Neutrophil (primary cell): ENCODE measurements around the gene LHX4.

Experiments used
- H3K27ac ChIP-seq: fragments of 200-600 bp; sonication (generic); 2 replicates; pipeline ENCODE4 v1.5.1; 2016; ENCODE audit warnings: mild to moderate bottlenecking, moderate library complexity
- H3K27me3 ChIP-seq: fragments of 200-600 bp; sonication (generic); 2 replicates; pipeline ENCODE4 v1.6.0; 2016; ENCODE audit warnings: mild to moderate bottlenecking
- H3K36me3 ChIP-seq: fragments of 200-600 bp; sonication (generic); 2 replicates; pipeline ENCODE4 v1.5.1; 2017
- H3K4me1 ChIP-seq, 2 experiments: fragments of 200-600 bp in 1 of 2; sonication (generic) in 1 of 2; 1 replicate in 1 of 2; 2 replicates in 1 of 2; pipeline versions ENCODE4 v1.5.1 to v1.6.1; 2013 to 2016; ENCODE audit warnings: low read depth in 1 of 2, low read length in 1 of 2, mild to moderate bottlenecking in 1 of 2, moderate library complexity in 1 of 2; ENCODE audit not compliant: control insufficient read depth in 1 of 2, insufficient read depth in 1 of 2
- H3K4me3 ChIP-seq, 2 experiments: fragments of 200-600 bp in 1 of 2; sonication (generic) in 1 of 2; 1 replicate in 1 of 2; 2 replicates in 1 of 2; pipeline ENCODE4 v1.5.1; 2013 to 2016; ENCODE audit warnings: low read depth in 1 of 2, low read length in 1 of 2, mild to moderate bottlenecking in 1 of 2, moderate library complexity in 1 of 2
- H3K9me3 ChIP-seq: fragments of 200-600 bp; sonication (generic); 2 replicates; pipeline ENCODE4 v1.5.1; 2016
- TF ChIP-seq, protein P1 (sequence below): fragments of 200-600 bp; sonication (generic); IDR thresholded peaks from 2 replicates; pipeline ENCODE4 v1.5.1; 2016; ENCODE audit warnings: antibody characterized with exemption

The LHX4 gene

DNA sequence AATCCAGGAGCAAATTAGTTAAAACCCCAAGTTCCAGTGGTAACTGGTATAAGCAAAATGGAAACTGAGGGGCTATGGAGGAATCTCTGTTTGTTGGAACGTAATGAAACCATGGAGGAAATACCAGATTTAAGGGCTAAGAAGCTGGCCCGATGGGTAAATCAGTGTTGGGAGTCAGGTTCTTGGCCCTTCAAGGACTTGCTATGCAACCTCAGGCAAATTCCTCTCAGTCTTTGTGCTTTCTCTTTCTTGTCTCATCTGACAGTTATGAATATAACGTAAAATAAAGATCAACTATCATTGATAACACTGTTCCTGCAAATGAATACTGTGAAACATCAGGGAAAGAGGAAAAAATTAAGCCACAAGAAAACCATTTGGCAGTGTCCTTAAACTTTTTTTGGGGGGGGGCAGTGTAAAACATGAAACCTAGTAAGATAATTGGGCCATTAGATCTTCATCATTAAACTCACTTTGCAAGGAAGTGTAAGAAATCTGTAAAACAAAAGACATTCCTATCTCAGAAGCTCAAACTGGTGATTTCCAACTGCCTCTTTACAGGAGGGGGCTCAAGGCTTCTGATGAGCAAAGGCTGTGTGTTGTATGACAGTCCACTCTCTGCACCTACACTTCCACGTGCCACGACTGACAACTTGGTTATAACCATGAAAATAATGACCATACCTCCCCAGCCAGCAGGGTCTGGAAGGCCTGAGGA lies 47.6 kb downstream of the LHX4 start:
- Histone ChIP-seq H3K27ac (peak overlapping the region; percentile 98), H3K9me3 (no peaks in the 10 kb centered on the region), H3K27me3 (no peaks in the 10 kb centered on the region), H3K4me3 (no peak overlapping the region), H3K4me1 (peaks cover 38 to 59% of the 10 kb centered on the region in 2 experiments), H3K36me3 (no peaks in the 10 kb centered on the region)
- TF ChIP-seq, protein P1, sequence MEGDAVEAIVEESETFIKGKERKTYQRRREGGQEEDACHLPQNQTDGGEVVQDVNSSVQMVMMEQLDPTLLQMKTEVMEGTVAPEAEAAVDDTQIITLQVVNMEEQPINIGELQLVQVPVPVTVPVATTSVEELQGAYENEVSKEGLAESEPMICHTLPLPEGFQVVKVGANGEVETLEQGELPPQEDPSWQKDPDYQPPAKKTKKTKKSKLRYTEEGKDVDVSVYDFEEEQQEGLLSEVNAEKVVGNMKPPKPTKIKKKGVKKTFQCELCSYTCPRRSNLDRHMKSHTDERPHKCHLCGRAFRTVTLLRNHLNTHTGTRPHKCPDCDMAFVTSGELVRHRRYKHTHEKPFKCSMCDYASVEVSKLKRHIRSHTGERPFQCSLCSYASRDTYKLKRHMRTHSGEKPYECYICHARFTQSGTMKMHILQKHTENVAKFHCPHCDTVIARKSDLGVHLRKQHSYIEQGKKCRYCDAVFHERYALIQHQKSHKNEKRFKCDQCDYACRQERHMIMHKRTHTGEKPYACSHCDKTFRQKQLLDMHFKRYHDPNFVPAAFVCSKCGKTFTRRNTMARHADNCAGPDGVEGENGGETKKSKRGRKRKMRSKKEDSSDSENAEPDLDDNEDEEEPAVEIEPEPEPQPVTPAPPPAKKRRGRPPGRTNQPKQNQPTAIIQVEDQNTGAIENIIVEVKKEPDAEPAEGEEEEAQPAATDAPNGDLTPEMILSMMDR: no peak

- H3K4me1 ChIP-seq: peaks cover 38 to 59% of the 10 kb centered on the region in 2 experiments
- H3K36me3 ChIP-seq: no peaks in the 10 kb centered on the region
- peak overlapping the region; percentile 98 for H3K27ac ChIP-seq
- H3K27me3 ChIP-seq: no peaks in the 10 kb centered on the region
- peak overlapping the region; percentile 20 to 26 for H3K4me3 ChIP-seq
- H3K9me3 ChIP-seq: no peaks in the 10 kb centered on the region
- TF ChIP-seq, protein P1: no peak
Observed at GRCh38 chr1:180278194-180278515, 48.1 kb downstream of the LHX4 start.

- peaks cover 38 to 59% of the 10 kb centered on the region in 2 experiments for H3K4me1 ChIP-seq
- H3K27me3 ChIP-seq: no peaks in the 10 kb centered on the region
- peak overlapping the region; percentile 98 for H3K27ac ChIP-seq
- TF ChIP-seq, protein P1: no peak
- no peaks in the 10 kb centered on the region for H3K9me3 ChIP-seq
- H3K4me3 ChIP-seq: peak overlapping the region; percentile 20 to 26
- H3K36me3 ChIP-seq: no peaks in the 10 kb centered on the region
Observed at GRCh38 chr1:180278596-180279395, 48.7 kb downstream of the LHX4 start.

- Histone ChIP-seq H3K27ac (peak overlapping the region; percentile 98), H3K9me3 (no peaks in the 10 kb centered on the region), H3K36me3 (no peaks in the 10 kb centered on the region), H3K27me3 (no peaks in the 10 kb centered on the region), H3K4me1 (peaks cover 38 to 59% of the 10 kb centered on the region in 2 experiments), H3K4me3 (peak overlapping the region in 1 of 2 experiments; percentile 26)
- TF ChIP-seq, protein P1: no peak
Observed at GRCh38 chr1:180279651-180280050, 49.6 kb downstream of the LHX4 start.

DNA sequence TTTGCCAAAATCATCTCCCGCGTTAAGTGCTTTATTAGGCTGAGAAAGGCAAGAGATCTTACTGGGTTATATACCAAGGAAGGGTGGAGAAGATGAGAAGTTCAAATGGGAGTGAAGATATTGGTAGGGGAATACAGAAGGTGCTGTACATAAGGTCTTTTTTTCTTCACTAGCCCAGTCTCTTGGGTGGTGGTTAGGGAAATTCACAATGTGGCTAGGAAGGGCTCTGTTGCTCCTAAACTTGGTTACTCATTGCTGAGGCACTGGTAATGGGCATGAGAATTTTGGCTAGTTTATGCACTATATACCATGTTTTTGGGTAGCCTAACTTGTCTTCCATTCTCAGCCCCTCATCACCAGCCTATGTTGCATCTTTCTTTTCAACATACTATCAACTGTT lies 50.6 kb downstream of the LHX4 start:
- Histone ChIP-seq H3K4me3 (no peak overlapping the region), H3K9me3 (no peaks in the 10 kb centered on the region), H3K4me1 (peaks cover 38 to 59% of the 10 kb centered on the region in 2 experiments), H3K27ac (peak overlapping the region; percentile 98), H3K27me3 (no peaks in the 10 kb centered on the region), H3K36me3 (no peaks in the 10 kb centered on the region)
- TF ChIP-seq, protein P1: no peak
